Keratinocyte (primary cell): ENCODE data around the gene FAM219B.
"Not testable (repeated sequence)": the region's sequence is repeated elsewhere in the genome, so short reads cannot be mapped to it uniquely, and the experiment has no call there.

Experiments used
- EZH2 ChIP-seq: IDR thresholded peaks from one replicate; pipeline ENCODE4 v1.6.1; 2012; ENCODE audit warnings: inconsistent platforms, mild to moderate bottlenecking, low read length, moderate library complexity
- TF ChIP-seq, protein P1 (sequence below), 3 experiments: IDR thresholded peaks in 1 of 3; conservative IDR thresholded peaks in 1 of 3; optimal IDR thresholded peaks in 1 of 3; 2 replicates in 2 of 3; 3 replicates in 1 of 3; pipeline versions ENCODE3 to v1.5.1; 2011; ENCODE audit warnings: low read length in 3 of 3, mild to moderate bottlenecking in 3 of 3, moderate library complexity in 2 of 3, control low read depth in 1 of 3, inconsistent platforms in 1 of 3; ENCODE audit not compliant: insufficient read depth in 2 of 3; ENCODE audit errors: extremely low read depth in 1 of 3

DNA sequence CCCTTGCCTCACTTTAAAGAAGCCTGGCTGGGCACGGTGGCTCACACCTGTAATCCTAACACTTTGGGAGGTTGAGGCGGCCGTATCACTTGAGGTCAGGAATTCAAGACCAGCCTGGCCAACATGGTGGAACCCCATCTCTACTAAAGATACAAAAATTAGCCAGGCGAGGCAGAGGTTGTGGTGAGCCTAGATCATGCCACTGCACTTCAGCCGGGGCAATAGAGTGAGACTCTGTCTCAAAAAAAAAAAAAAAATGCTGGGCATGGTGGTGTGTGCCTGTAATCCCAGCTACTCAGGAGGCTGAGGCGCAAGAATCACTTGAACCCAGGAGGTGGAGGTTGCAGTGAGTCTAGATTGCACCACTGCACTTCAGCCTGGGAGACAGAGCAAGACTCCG, 12.3 kb downstream of the FAM219B start:
- TF ChIP-seq, protein P1, sequence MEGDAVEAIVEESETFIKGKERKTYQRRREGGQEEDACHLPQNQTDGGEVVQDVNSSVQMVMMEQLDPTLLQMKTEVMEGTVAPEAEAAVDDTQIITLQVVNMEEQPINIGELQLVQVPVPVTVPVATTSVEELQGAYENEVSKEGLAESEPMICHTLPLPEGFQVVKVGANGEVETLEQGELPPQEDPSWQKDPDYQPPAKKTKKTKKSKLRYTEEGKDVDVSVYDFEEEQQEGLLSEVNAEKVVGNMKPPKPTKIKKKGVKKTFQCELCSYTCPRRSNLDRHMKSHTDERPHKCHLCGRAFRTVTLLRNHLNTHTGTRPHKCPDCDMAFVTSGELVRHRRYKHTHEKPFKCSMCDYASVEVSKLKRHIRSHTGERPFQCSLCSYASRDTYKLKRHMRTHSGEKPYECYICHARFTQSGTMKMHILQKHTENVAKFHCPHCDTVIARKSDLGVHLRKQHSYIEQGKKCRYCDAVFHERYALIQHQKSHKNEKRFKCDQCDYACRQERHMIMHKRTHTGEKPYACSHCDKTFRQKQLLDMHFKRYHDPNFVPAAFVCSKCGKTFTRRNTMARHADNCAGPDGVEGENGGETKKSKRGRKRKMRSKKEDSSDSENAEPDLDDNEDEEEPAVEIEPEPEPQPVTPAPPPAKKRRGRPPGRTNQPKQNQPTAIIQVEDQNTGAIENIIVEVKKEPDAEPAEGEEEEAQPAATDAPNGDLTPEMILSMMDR (optimal IDR thresholded peaks at IDR 0.05 in 1 of 3, IDR thresholded peaks at IDR 0.05 in 1 of 3, conservative IDR thresholded peaks at IDR 0.05 in 1 of 3; ENCODE audit: extremely low read depth in 1 of 3, insufficient read depth in 2 of 3, low read length in 3 of 3), result not testable (repeated sequence)
- TF ChIP-seq EZH2, result not testable (repeated sequence)
